HG03095 (cell line): Measurements from ENCODE around the gene HSPA8.
A peak's percentile ranks its signal among the peaks of the same experiment; 100 is the strongest.
"Not testable (repeated sequence)": the region's sequence is repeated elsewhere in the genome, so short reads cannot be mapped to it uniquely, and the experiment has no call there.

Experiments used
- ATAC-seq: cut with Tn5 transposase; IDR thresholded peaks from one replicate; pipeline ENCODE4 v1.9.1; 2021; ENCODE audit warnings: moderate library complexity; ENCODE audit not compliant: unreplicated experiment

HSPA8 gene

GRCh38 chr11:123072762-123073161 is 10.8 kb upstream of the HSPA8 start:
- no peak for ATAC-seq

- no peak for ATAC-seq
These were observed 10.4 kb upstream of the HSPA8 start for GRCh38 chr11:123072332-123072761.

DNA sequence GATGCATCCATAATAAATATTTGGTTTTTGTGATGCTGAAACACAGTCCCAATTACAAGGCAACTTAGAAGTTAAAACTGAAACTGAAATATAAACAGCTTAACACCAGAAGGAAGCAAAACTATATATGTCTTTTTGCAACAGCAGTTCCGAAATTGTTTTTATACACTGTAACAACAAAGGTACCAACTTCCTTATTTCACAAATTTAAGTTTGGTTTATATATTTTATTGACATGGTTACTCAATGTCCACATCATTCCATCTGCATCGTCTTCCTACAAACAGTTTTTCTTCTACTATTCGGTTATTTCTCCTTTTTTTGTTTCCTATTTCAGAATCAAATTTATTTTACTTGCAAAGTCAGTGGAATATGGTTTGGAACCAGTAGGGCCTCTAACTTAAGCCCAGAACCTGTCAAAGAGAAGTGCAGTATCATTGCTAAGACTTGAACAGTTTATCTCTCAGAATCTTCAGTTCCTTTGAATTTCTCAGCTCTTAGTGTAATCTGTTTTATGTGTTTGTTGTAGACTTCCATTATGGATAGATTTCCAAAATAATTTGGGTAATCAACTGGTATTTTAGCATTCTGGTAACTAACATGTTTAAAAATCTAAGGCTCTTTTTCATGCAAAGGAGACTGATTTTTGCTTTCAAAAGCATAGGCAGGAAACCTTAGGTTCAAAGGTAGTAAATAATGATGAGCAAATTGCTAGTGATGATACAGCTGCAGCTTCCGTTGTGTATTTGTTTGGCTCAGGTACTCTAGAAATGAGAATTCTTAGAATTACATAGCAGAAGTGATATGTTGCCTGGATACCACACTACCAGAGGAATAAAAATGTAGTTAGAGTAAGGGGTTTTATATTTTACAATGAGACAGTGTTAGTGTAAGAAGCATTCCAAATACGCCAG is 8.2 kb upstream of the HSPA8 start:
- peak; percentile 56 for ATAC-seq

- ATAC-seq = no peak
These were observed 3.7 kb upstream of the HSPA8 start for GRCh38 chr11:123065621-123066020.

DNA sequence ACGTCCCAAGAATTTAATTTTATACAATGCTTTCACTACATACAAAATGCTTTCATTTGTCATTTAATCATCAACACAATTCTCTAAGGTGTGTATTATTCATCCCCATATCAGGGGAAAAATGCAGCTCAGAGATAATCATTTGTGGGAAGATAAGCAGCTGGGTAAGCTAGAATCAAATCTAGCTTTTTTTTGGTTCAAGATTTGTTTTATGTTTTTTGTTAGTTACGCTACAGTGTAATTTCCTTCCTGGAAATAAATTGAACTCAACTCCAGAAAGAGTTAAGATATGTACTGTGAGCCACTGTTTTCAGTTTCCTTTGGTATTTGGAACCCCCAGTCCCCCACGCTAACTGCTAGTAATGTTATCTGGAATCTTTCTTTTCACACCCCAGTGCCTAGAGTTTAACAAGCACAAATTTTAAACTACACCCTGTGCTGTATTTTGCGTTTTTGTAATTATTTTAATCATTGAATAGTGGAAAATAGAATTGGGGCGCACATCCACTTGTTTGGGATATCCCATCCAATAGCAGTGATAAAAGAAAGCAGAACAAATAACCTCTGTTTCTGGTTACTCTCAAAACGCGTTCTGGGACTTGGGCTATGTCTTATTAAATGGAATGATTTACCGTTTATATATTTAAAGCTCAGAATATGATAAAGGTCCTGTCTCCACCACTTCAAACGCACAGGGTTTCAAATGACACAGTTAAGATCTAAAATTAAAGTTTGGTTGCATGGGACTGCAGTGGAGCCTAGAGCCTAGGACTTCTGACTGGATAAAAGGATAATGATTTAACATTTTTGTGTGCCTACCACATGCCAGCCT is 2.1 kb upstream of the HSPA8 start:
- no peak for ATAC-seq

- peak; percentile 2 for ATAC-seq
These were observed 1.2 kb upstream of the HSPA8 start for GRCh38 chr11:123062892-123063825.

- peak; percentile 84 for ATAC-seq
These were observed 389 bp upstream of the HSPA8 start for GRCh38 chr11:123062158-123062891.

DNA sequence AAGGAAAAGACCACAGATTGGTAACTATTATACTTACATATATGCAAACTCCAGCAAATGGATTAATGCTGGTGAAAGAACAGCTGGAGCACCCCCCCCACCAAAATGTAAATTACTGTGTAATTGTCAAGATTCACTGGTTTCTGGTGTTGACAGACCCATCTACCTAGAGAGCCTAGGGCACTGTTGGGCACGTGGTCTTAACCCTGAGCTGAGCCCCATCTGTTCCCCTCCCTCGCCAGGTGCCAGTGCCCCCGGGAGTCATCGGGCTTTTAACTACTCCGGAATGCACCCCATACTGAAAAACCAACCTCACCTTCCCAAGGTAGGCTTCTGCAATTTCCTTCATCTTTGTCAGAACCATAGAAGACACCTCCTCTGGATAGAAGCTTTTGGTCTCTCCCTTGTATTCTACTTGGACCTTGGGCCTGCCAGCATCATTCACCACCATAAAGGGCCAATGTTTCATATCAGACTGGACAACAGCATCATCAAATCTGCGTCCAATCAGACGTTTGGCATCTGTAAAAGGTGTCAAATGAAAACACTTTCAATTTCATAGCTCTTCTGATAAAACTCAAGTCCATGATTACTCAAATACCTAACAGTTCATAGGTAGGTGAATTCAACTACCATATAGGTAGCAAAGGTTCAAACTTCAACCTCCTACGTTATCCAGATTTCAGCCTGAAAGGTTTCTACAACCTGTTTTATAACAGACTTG is 1.5 kb downstream of the HSPA8 start:
- no peak for ATAC-seq

DNA sequence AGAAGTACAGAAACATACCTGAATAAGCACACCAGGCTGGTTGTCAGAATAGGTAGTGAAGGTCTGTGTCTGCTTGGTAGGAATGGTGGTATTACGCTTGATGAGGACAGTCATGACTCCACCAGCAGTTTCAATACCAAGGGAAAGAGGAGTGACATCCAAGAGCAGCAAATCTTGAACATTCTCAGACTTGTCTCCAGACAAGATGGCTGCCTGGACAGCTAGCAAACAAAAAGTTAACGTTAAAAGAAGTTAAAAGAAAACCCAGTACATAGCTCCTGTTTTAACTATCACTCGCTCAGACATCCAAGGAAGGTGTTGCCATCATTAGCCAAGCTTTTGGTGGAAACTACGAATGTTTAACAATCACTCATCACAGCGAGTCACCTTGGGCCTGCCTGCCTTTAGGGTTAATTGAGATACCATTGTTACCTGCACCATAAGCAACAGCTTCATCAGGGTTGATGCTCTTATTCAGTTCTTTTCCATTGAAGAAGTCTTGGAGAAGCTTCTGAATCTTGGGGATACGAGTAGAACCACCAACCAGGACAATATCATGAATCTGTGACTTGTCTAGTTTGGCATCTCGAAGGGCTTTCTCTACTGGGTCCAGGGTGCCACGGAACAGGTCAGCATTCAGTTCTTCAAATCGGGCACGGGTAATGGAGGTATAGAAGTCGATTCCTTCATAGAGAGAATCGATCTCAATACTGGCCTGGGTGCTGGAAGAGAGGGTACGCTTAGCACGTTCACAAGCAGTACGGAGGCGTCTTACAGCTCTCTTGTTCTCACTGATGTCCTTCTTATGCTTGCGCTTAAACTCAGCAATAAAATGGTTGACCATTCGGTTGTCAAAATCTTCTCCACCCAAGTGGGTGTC is 2.7 kb downstream of the HSPA8 start:
- ATAC-seq = not testable (repeated sequence)

- no peak for ATAC-seq
These were observed 4.2 kb downstream of the HSPA8 start for GRCh38 chr11:123057661-123058305.

- no peak for ATAC-seq
These were observed 5.0 kb downstream of the HSPA8 start for GRCh38 chr11:123056835-123057491.

DNA sequence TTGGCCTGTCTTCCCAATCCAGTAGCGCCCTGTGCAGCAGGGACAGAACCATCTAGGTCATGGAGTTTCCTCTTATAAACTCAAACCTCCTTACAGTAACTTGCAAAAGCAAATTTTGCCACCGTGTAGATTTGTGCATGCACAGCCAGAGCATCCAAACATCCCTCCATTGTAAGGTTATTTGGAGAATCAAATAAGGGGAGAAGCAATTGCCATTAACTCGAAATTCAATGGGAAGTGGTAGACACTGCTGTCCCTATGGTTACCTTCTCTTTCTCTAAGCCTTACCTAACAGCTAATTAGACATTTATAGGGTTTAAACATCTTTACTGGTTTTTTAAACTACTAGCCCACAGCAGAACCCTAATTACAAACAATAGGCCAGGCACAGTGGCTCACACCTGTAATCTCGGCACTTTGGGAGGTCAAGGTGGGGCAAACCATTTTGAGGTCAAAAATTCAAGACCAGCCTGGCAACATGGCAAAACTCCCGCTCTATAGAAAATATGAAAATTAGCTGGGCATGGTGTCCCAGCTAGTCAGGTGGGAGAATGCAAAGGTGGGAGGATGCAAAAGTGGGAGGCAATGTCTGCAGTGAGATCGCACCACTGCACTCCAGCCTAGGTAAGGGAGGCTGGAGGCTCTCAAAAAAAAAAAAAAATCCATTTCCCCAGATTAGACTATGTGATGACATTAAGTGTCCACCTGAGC is 6.6 kb downstream of the HSPA8 start:
- no peak for ATAC-seq

DNA sequence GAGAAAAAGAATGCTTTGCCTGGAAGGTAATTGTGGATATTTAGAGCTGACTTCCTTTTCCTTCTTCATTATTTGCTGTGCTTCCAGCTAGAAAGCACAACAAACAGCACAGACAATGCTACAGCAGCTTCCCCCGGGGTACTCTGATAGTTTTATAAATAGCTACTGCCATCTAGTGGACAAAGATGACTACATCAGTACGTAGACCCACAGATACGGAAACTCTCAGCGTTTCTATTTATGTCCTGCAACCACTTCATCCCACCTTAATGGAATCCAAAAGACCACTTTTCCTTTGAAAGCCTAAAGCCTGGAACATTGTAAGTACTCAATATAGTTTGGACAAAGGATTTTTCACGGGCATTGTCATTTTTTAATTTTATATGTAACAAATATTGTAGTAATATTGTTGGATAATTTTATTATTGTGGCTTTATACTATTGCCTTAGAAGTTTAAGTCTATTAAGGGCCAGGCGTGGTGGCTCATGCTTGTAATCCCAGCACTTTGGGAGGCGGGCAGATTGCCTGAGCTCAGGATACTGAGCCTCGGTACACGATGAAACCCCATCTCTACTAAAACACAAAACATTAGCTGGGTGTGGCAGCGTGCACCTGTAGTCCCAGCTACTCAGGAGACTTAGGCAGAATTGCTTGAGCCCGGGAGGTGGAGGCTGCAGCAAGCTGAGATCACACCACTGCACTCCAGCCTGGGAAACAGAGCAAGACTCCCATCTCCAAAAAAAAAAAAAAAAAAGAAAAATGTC is 7.5 kb downstream of the HSPA8 start:
- ATAC-seq = peak; percentile 69

- ATAC-seq = no peak
These were observed 8.8 kb downstream of the HSPA8 start for GRCh38 chr11:123052901-123053721.

- no peak for ATAC-seq
These were observed 10.3 kb downstream of the HSPA8 start for GRCh38 chr11:123051634-123052033.
